Lower leg skin (tissue), 4 donors: ENCODE measurements around the gene FAM114A1. TPM values are rescaled to one million over a fixed set of nuclear protein-coding genes. Genes with fewer than 3 reads are reported as not detected.

Experiments used
- DNase-seq, 2 donors: peaks; one replicate each; pipeline ENCODE4 v3.0.0-alpha.2; 2019; ENCODE audit warnings: low spot score in 2 of 2
- H3K4me3 ChIP-seq: fragments of 200-600 bp; sonication (generic); 2 replicates; pipeline ENCODE4 v1.5.1; 2017; ENCODE audit warnings: mild to moderate bottlenecking, low read depth; ENCODE audit not compliant: poor library complexity, severe bottlenecking
- POLR2A ChIP-seq, 2 donors: fragments of 450-650 bp; IDR thresholded peaks; one replicate each; pipeline ENCODE4 v1.6.1; 2016 to 2017; ENCODE audit warnings: antibody characterized with exemption in 2 of 2, mild to moderate bottlenecking in 1 of 2, moderate library complexity in 1 of 2
- WGBS, 2 donors: methylation state at CpG; one replicate each; pipeline ENCODE4 v1.1.5; 2018; 5-methylcytosine and 5-hydroxymethylcytosine counted together
- intact Hi-C: fragments of 100-400 bp; cut with DNase I; formaldehyde crosslinking; loops from one replicate; pipeline ENCODE4 v1.15.0; 2023; ENCODE audit warnings: low total_unique reads
- total RNA-seq, 4 donors: library from RNA; depleted of rRNA; stranded (reverse); fragments of >200 nt; gene quantifications; one replicate each; pipeline ENCODE4 v1.1.0, GENCODE V29; 2016
- TF ChIP-seq, protein P1 (sequence below), 3 donors: fragments of 450-650 bp; IDR thresholded peaks; one replicate each; pipeline ENCODE4 v1.5.1; 2016; ENCODE audit warnings: antibody characterized with exemption in 3 of 3, mild to moderate bottlenecking in 3 of 3, moderate library complexity in 2 of 3

FAM114A1 gene
- total RNA-seq, 4 donors from 2014 or later = 49.8 to 71.0 (median 54.6) TPM

DNA sequence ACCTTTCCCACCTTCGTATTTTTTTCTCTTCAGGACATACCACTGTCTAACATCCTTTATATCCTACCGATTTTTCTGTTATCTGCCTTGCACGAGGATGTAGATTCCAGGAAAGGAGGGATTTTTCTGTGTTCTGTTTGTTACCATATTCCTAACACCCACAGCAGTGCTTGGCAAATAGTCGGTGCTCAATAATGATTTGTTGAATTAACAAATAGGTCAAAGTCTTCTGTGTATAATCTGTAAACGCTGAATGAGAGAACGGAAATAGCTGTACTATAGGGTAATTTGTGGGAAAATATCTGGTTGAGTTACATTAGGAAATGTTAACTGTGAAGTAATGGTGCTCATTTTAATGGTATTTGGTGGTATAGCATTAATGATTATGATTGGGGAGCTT lies 83.1 kb downstream of the FAM114A1 start:
- WGBS, 2 donors = 77 to 84% methylated on average over 6 of the region's 6 CpGs
- no peak for DNase-seq
- no peak for TF ChIP-seq POLR2A (IDR thresholded peaks at IDR 0.05)
- TF ChIP-seq, protein P1, sequence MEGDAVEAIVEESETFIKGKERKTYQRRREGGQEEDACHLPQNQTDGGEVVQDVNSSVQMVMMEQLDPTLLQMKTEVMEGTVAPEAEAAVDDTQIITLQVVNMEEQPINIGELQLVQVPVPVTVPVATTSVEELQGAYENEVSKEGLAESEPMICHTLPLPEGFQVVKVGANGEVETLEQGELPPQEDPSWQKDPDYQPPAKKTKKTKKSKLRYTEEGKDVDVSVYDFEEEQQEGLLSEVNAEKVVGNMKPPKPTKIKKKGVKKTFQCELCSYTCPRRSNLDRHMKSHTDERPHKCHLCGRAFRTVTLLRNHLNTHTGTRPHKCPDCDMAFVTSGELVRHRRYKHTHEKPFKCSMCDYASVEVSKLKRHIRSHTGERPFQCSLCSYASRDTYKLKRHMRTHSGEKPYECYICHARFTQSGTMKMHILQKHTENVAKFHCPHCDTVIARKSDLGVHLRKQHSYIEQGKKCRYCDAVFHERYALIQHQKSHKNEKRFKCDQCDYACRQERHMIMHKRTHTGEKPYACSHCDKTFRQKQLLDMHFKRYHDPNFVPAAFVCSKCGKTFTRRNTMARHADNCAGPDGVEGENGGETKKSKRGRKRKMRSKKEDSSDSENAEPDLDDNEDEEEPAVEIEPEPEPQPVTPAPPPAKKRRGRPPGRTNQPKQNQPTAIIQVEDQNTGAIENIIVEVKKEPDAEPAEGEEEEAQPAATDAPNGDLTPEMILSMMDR (IDR thresholded peaks at IDR 0.05) = no peak
- intact Hi-C loops = no loop called here
- no peak overlapping the region for H3K4me3 ChIP-seq

DNA sequence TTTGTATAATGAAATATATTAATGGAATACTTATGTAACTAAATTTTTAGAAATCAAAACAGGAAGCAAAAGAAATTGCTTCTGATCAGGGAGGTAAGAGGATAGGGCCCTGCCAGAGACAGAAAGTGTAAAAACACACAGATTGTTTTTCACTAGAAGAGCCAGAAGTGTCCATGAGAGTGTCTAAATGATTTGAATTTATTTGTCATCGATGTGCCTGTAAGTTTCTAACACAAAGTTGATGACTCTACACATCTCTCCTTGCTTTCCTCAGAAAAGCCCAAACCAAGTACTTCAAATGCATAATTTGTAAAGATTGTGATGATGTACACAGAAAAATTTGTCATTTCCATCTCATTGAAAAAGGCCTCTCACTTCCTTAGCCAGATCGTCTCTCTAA lies 84.0 kb downstream of the FAM114A1 start:
- whole genome bisulfite sequencing, 2 donors = 61 to 75% methylated on average over 2 of the region's 2 CpGs
- H3K4me3 ChIP-seq = no peak overlapping the region
- TF ChIP-seq, protein P1 (IDR thresholded peaks at IDR 0.05) = no peak
- TF ChIP-seq POLR2A (IDR thresholded peaks at IDR 0.05) = no peak
- intact Hi-C loops = no loop called here
- no peak for DNase-seq

DNA sequence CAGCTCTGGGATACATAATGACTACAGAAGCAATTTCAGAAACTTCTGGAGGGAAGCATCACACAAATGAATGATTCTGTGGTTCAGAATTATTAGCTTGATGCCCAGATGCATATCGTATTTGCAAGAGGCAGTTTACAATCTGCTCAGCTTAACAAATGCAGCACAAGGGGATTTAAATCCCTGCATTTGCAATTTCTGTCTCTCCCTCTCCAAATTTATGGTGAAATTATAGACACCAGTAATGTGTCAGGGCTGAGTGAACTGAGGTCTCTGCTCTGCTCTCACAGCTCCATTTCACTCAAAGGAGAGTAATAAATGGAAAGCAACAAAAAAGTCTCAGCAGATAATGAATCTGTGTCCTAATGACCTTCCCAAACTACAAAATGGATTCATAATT lies 84.4 kb downstream of the FAM114A1 start:
- H3K4me3 ChIP-seq = no peak overlapping the region
- WGBS, 2 donors = 25 to 38% methylated on average over 1 of the region's 1 CpG
- no peak for DNase-seq
- intact Hi-C loops = no loop called here
- TF ChIP-seq, protein P1 (IDR thresholded peaks at IDR 0.05) = no peak
- TF ChIP-seq POLR2A (IDR thresholded peaks at IDR 0.05) = no peak

DNA sequence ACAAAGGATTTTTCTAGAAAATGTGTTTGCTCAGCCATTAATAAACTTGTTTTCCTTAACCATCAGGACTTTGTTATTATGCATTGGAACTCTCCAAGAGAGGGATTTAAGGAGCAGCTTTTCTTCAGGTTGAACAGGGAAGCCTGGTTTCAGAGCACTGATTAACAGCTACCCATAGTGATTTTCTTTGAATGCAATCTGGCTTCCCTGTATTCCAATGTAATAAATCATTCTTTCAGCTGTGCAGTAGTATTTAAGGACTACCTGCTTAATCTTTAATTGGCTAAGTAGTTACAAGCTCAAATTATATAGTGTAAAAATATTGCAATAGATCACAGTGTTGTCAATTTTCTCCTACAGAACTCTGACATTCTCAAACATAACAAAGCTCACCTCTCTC lies 87.1 kb downstream of the FAM114A1 start:
- no peak for DNase-seq
- TF ChIP-seq, protein P1 (IDR thresholded peaks at IDR 0.05) = no peak
- TF ChIP-seq POLR2A (IDR thresholded peaks at IDR 0.05) = no peak
- H3K4me3 ChIP-seq = no peak overlapping the region
- intact Hi-C loops = no loop called here

DNA sequence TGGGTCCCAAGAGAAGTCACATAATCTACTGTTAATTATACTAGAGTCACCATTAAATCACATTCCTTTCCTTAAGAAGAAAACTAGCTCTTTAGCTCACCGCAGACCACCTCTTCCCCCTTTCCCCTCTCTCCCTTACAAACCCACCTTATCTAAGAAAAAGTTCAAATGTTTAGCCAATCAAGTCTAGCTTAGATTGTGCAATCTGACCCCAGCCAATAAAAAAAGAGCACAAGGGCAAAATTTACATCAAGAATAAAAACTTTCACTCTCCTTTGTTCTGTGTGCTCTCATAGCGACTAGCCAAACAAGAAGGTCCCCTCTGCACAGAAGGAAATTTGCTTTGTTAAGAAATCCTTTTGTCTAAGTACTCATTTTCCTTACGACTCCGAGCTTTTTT lies 88.4 kb downstream of the FAM114A1 start:
- intact Hi-C loops = no loop called here
- 91 to 98% methylated on average over 4 of the region's 4 CpGs for WGBS, 2 donors
- no peak for TF ChIP-seq POLR2A (IDR thresholded peaks at IDR 0.05)
- TF ChIP-seq, protein P1 (IDR thresholded peaks at IDR 0.05) = no peak
- DNase-seq = no peak
- H3K4me3 ChIP-seq = no peak overlapping the region

DNA sequence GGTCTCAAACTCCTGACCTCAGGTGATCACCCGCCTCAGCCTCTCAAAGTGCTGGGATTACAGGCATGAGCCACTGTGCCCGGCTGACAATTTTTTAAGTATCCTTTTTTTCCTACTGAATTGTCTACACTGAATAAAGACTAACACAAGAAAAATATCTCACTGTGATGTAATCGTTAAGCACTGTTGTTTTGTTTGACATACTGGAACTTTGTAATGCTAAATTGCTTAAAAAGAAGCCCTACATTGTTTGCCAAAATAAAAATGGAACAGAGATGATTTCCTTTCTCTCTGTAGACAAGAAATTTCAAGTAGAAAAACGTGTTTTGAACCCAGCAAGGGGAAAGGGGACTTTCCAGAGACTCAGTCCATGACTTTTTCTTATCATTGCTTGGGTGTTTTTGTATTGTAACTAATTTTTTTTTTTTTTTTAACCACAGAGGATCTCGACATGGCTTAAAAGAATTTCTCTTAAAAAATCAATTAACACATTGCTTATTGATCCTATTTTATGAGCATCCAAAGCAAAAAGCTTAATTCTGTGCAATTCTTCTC lies 89.7 kb downstream of the FAM114A1 start:
- no peak for TF ChIP-seq POLR2A (IDR thresholded peaks at IDR 0.05)
- TF ChIP-seq, protein P1 (IDR thresholded peaks at IDR 0.05) = no peak
- intact Hi-C loops = no loop called here
- DNase-seq = no peak

More for the DNA sequence above, 89.7 kb downstream of the FAM114A1 start:
- WGBS, 2 donors = 44 to 49% methylated on average over 5 of the region's 5 CpGs
- H3K4me3 ChIP-seq = no peak overlapping the region
